Hepatocyte (in vitro differentiated cells): ENCODE data around the gene PIRT.

Experiments
- CTCF ChIP-seq: fragments of 200-600 bp; sonication (generic); IDR thresholded peaks from 2 replicates; pipeline ENCODE4 v1.5.1; 2016; ENCODE audit warnings: antibody characterized with exemption, mild to moderate bottlenecking; ENCODE audit not compliant: poor library complexity
- EZH2 ChIP-seq: fragments of 200-600 bp; sonication (generic); IDR thresholded peaks from 2 replicates; pipeline ENCODE4 v1.6.1; 2016; ENCODE audit warnings: antibody characterized with exemption, mild to moderate bottlenecking, borderline replicate concordance
- EZH2phosphoT487 ChIP-seq: fragments of 200-600 bp; sonication (generic); IDR thresholded peaks from one replicate; pipeline ENCODE4 v1.6.1; 2018; ENCODE audit warnings: antibody characterized with exemption, mild to moderate bottlenecking, low read depth, moderate library complexity; ENCODE audit not compliant: unreplicated experiment, severe bottlenecking

DNA sequence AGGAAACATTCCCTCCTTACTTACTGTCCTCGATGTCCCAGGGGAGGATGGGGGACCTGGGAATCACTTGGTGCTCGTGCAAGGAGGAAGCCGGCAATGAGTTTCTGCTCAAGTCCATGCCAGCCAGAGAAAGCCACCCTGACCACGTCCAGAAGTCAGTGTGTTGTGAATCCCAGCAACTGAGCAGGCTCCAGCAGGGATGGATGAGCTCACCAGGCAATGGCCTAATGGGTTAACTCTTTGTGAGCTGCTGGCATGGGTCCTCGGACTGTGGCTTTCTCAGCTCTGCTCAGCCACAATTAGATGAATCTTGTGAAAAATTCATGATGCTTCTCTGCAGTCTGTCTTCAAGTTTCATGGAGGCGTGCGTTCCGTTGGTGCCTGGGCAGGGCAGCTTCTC lies at the start of gene PIRT:
- TF ChIP-seq EZH2 (no peak), CTCF (no peak), EZH2phosphoT487 (no peak)
